Aorta (tissue), 5 donors: ENCODE data around the gene P3H2. TPM values are rescaled to one million over a fixed set of nuclear protein-coding genes. Genes with fewer than 3 reads are reported as not detected.

Source experiments
- ATAC-seq: fragments of 200-7000 bp; cut with Tn5 transposase; one replicate; pipeline ENCODE4 v1.9.1; 2022; ENCODE audit warnings: moderate library complexity; ENCODE audit not compliant: low FRiP score
- DNase-seq, 2 donors: peaks; one replicate each; pipeline ENCODE4 v3.0.0-alpha.2; 2020
- H3K27ac ChIP-seq, 2 donors: one replicate each; pipeline ENCODE4 v1.5.1; 2013; ENCODE audit warnings: low read length in 2 of 2, mild to moderate bottlenecking in 2 of 2, moderate library complexity in 2 of 2, control low read depth in 1 of 2, inconsistent platforms in 1 of 2, low read depth in 1 of 2
- H3K27me3 ChIP-seq, 2 donors: one replicate each; pipeline ENCODE4 v1.6.1; 2013; ENCODE audit warnings: control low read depth in 1 of 2, low read length in 1 of 2, mild to moderate bottlenecking in 1 of 2, moderate library complexity in 1 of 2; ENCODE audit not compliant: insufficient read depth in 2 of 2, control insufficient read depth in 1 of 2
- H3K36me3 ChIP-seq, 2 donors: one replicate each; pipeline ENCODE4 v1.6.1; 2013; ENCODE audit warnings: control low read depth in 1 of 2, low read length in 1 of 2, mild to moderate bottlenecking in 1 of 2; ENCODE audit not compliant: insufficient read depth in 2 of 2, control insufficient read depth in 1 of 2
- H3K4me1 ChIP-seq, 2 donors: one replicate each; pipeline ENCODE4 v1.6.1; 2013; ENCODE audit warnings: low read length in 2 of 2, control low read depth in 1 of 2, mild to moderate bottlenecking in 1 of 2, moderate library complexity in 1 of 2; ENCODE audit not compliant: insufficient read depth in 2 of 2, control insufficient read depth in 1 of 2
- H3K4me3 ChIP-seq, 2 donors: one replicate each; pipeline ENCODE4 v1.5.1; 2013; ENCODE audit warnings: low read length in 2 of 2, control low read depth in 1 of 2, mild to moderate bottlenecking in 1 of 2
- H3K9me3 ChIP-seq: one replicate; pipeline ENCODE4 v1.6.1; 2013; ENCODE audit warnings: mild to moderate bottlenecking, low read length; ENCODE audit not compliant: control insufficient read depth
- WGBS, 2 donors: extraction: QIAGEN DNeasy Blood & Tissue Kit; methylation state at CpG; one replicate each; pipeline ENCODE4 v1.1.7; 2013; 5-methylcytosine and 5-hydroxymethylcytosine counted together
- intact Hi-C, 2 donors: fragments of 100-400 bp; cut with DNase I; formaldehyde crosslinking; loops; one replicate each; pipeline versions ENCODE4 v1.14.2 to v1.15.0; 2022
- polyA plus RNA-seq, 2 donors: library from polyadenylated mRNA; stranded (reverse); fragments of 200-250 nt; gene quantifications; one replicate each; pipeline ENCODE4 v1.2.3, GENCODE V29; 2013
- total RNA-seq, 2 donors: library from RNA; stranded (reverse); fragmentation: NEBNext Ultra II Directional; extraction: Animal tissue kit (Norgen Biotek cat#: 25700); gene quantifications; one replicate each; pipeline ENCODE4 v1.2.1, GENCODE V29; 2021
- donor health status: healthy with polysubstance abuse.
- donor health status: Bipolar disorder and iron deficiency.
- donor health status: DM: no; HTN: no; CAD: no.
- donor health status: DM: no; HTN: no; CAD: no.
- donor health status: DM: yes; HTN: yes; CAD: no.

The P3H2 gene
- total and polyA plus RNA-seq, 4 donors, result 6.1 to 25.8 (median 15.7) TPM

DNA sequence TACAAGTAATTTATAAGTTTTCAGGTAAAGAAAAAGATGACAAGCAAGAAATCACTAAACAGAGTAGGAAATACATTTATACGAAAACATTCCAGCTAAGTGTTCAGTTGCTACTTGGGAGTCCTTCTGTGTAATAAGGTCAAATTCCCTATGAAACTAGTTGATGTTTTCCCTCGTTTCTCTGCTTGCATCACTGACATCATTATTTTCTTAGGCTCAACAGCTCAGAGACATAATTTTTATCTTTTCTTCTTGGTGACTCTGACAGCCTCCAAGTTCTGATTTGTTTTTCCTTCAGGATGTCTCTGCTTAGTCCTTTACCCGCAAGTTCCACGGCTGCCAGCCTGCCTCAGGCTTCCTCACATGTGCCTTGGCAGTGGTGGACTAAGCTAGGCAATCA lies 173.6 kb downstream of the P3H2 start:
- intact Hi-C loops, result loop anchor here in 1 of 2 donors (5.0 kb wide), 1 partner anchor 675 kb away; no protein-coding TSS in a partner anchor
- no peak overlapping the region for H3K4me3 ChIP-seq
- DNase-seq (no peak), ATAC-seq (no peak)
- H3K27ac ChIP-seq, result no peak overlapping the region
- no peaks in the 10 kb centered on the region for H3K27me3 ChIP-seq
- no peaks in the 10 kb centered on the region for H3K9me3 ChIP-seq
- no peaks in the 10 kb centered on the region for H3K4me1 ChIP-seq
- WGBS, 2 donors, result 25 to 26% methylated on average over 4 of the region's 4 CpGs
- H3K36me3 ChIP-seq, result no peaks in the 10 kb centered on the region

DNA sequence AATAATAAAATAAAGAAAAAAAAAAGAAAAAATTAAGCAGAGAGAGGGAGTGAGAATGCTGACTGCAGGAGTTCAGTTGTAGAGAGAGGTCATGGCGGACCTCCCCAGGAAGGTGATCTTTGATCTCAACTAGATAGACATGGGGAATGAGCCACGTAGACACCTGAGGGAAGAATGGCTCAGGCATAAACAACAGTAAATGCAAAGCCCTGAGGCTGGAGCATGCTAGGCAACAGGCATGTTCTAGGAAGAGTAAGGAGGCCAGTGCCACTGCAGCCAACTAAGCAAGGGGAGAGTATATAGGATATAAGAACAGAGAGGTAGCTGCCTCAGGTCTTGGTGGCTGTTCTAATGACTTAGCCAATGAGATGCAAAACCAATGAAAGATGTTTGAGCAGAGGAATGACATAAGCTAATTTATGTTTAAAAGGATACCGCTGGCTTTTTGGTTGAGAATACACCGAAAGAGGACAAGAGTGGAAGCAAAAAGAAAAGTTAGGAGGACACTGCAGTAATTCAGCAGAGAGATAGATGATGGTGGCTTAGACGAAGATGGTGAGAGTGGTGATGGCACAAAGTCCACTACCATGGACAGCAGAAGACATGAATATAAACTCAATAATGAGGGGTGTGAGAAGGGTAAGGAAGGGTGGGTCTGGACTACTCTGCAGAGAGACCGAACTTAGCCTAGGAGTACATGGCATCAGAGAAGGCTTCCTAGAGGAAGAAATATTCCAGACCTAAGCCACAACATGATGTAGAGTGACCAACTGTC lies 174.6 kb downstream of the P3H2 start:
- ATAC-seq (no peak), DNase-seq (no peak)
- intact Hi-C loops, result loop anchor here in 1 of 2 donors (5.0 kb wide), 1 partner anchor 674 kb away; no protein-coding TSS in a partner anchor
- Histone ChIP-seq H3K9me3 (no peaks in the 10 kb centered on the region), H3K36me3 (no peaks in the 10 kb centered on the region), H3K27me3 (no peaks in the 10 kb centered on the region), H3K27ac (no peak overlapping the region), H3K4me3 (no peak overlapping the region), H3K4me1 (no peaks in the 10 kb centered on the region)
- WGBS, 2 donors, result 98% methylated on average over 6 of the region's 6 CpGs

DNA sequence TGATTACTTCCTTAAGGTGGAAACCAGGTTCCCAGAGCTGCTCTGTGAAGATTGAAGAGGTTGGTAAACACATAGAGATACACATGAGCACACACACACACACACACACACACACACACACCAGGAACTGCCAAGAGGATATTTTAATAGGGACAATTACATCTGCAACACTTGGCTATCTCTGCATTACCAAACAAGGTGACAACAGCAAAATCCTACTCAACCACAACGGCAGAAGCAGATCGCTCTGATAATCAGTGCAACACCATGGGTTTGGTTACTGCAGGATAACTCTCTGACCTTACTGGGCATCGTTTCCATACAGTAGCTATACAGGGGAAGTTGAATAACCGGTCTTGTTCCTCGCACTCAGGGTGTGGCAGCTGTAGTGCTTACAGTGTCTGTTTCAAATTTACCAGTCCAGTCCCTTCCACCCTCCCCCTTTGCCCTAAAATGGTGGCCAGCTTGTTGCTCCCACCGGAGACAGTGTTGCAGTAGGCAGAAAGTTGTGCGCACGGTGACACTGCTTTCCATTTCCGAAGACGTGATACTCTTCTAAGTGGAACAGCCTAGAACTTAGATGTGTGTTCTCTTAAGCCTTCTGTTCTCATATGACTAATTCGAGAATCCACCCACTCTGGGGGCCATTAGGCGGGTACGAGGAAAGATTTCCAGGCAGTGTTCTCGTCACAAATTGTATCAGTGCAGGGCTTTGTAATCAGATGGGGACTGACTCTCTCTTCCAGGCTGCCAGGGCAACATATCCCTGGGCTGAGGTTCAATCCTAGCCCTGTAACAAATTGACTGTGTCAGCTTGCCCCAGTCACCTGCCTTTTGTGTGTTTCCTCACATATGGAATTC lies 176.2 kb downstream of the P3H2 start:
- ATAC-seq (no peak), DNase-seq (no peak)
- Histone ChIP-seq H3K36me3 (no peaks in the 10 kb centered on the region), H3K27me3 (no peaks in the 10 kb centered on the region), H3K4me1 (no peaks in the 10 kb centered on the region), H3K4me3 (no peak overlapping the region), H3K9me3 (no peaks in the 10 kb centered on the region), H3K27ac (no peak overlapping the region)
- 91 to 94% methylated on average over 14 of the region's 14 CpGs for WGBS, 2 donors
- intact Hi-C loops, result loop anchor here in 1 of 2 donors (5.0 kb wide), 1 partner anchor 672 kb away; no protein-coding TSS in a partner anchor

DNA sequence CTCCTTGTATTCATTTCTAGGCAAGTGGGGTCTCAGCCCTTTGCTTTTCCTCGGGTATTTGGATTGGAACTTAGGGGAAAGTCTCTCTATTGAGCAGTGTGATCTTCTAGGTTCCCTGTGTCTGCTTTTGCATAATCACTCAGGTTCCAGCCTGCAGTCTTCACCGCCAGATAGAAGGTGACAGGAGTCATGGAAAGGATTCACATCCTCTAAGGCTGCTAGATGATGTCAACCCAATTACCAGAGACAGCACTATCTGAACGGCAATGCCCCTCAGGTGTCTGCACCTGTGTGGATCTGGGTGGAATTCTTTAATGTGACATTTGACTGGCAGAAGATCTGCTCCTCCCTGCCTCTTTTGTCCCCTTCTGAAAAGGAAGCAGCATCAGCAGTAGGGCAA lies 177.7 kb downstream of the P3H2 start:
- intact Hi-C loops, result no loop called here
- Histone ChIP-seq H3K4me1 (no peaks in the 10 kb centered on the region), H3K27me3 (no peaks in the 10 kb centered on the region), H3K36me3 (no peaks in the 10 kb centered on the region), H3K9me3 (no peaks in the 10 kb centered on the region), H3K27ac (no peak overlapping the region), H3K4me3 (no peak overlapping the region)
- no peak for ATAC-seq
- DNase-seq, result no peak
- WGBS, 2 donors, result 93 to 97% methylated on average over 3 of the region's 3 CpGs

DNA sequence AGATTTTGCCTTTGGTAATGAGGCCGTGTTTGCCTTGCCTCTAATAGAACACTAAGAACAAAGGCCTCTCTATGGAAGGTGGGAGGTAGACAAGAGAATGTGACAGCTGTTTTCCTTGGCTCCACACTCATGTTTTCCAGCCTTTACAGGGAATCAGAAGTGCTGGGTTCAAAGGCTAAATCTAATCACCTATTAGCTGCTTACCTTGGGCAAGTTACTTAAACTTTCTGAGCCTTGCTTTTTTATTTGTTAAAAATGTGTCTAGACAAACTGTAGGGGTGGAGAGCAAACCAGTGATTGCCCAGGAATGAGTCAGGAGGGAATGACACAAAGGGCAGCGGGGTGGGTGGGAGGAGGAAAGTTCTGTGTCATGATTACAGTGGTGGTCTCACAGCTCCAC lies 179.0 kb downstream of the P3H2 start:
- DNase-seq, result no peak
- H3K4me3 ChIP-seq, result no peak overlapping the region
- ATAC-seq, result no peak
- no peaks in the 10 kb centered on the region for H3K4me1 ChIP-seq
- 79 to 83% methylated on average over 2 of the region's 2 CpGs for WGBS, 2 donors
- no peaks in the 10 kb centered on the region for H3K9me3 ChIP-seq
- intact Hi-C loops, result no loop called here
- H3K27ac ChIP-seq, result no peak overlapping the region
- no peaks in the 10 kb centered on the region for H3K36me3 ChIP-seq
- no peaks in the 10 kb centered on the region for H3K27me3 ChIP-seq

DNA sequence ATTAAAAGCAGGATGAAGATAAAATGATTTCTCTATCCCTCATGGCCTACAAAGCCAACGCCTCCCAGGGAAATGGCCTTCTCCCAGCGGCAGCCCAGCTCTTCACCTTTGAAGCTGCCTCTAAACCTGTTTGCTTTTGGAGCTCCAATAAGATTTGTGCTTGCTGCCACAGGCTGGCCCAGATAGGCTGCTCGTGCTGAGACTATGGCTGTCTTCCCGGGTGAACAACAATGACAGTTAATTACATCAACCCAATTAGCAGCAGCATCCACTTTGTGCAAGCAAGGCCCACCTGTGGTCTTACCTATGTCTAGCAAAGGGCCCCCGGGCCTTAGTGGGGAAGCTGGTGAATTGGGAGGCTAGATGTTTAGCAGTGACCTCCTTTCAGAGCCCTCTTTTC lies 179.6 kb downstream of the P3H2 start:
- H3K4me3 ChIP-seq, result no peak overlapping the region
- no peaks in the 10 kb centered on the region for H3K9me3 ChIP-seq
- no peaks in the 10 kb centered on the region for H3K36me3 ChIP-seq
- no peak overlapping the region for H3K27ac ChIP-seq
- ATAC-seq (no peak), DNase-seq (no peak)
- 90 to 95% methylated on average over 5 of the region's 5 CpGs for WGBS, 2 donors
- intact Hi-C loops, result no loop called here
- H3K27me3 ChIP-seq, result no peaks in the 10 kb centered on the region
- no peaks in the 10 kb centered on the region for H3K4me1 ChIP-seq

DNA sequence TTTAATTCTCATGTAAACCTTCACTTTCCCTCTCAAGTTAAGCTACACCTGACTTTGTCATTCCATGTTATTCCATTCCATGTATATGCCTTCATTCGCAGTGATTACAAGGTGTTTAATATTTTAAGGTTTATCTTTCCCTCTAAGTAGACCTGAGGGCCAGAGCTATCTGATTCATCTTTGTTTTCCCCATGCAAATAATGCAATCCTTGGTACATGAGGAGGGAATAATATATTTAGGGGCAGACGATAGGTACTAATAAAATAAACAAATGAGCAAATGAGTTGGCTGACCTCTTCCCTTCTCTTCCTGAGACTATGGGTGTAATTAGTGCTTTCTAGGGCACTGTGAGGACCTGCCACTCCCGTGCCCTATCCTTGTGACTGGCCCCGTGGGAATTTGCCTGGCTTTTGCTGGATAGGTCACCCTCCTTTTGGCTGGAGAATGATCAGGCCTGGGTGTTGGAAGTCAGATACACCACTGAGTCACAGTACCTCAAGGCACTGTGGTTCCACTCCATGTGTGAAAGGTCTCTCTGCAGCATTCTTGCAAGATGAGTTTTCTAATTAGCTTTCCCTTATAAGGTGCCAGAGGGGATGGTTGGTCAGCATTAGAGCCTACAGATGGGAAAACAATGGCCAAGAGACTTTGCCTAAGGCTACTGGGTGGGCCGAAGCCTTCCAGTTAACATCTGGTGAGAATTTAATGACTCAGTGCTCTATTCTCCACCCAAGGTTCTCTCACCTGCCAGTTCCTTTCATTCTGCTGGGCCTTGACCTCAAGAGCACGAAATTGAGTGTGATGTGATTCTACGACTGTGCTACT lies 183.2 kb downstream of the P3H2 start:
- Histone ChIP-seq H3K27me3 (no peaks in the 10 kb centered on the region), H3K36me3 (no peaks in the 10 kb centered on the region), H3K27ac (no peak overlapping the region), H3K4me3 (no peak overlapping the region), H3K4me1 (no peaks in the 10 kb centered on the region), H3K9me3 (no peaks in the 10 kb centered on the region)
- intact Hi-C loops, result no loop called here
- ATAC-seq, result no peak
- WGBS, 2 donors, result 75 to 79% methylated on average over 7 of the region's 7 CpGs
- DNase-seq, result no peak

DNA sequence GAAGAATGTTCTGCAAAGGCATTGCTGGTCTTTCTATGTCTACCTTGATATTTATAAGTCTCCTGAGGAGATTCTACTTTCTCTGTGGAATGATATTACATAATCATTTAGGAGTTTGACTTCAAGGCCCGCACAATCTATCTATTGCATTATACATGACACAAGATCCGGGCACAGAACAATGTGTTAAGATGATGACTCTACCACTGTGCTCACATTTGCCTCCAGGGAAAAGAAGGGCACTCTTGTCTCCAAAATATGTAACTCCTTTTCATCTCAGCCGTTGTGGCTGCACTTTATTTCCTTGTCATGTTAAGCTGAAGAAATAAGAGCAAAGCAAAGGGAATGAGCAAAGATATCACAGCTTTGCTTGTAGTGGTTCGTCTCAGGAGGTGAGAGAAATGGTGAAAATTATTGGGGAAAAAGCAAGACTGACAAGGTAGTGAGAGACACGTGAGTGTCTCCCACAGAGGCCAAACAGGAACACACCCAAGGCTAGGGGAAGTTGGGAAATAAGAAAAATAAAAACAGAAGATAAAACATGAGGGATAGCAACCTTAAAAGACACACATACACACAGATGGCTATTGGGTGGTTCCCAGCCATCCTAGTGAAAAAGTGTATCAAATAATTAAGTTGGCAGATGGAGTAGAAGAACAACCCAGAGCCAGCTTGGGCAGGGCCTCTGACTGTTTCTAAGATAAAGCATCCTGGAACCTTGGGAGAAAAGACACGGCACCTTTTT lies 184.3 kb downstream of the P3H2 start:
- intact Hi-C loops, result no loop called here
- WGBS, 2 donors, result 71 to 75% methylated on average over 6 of the region's 6 CpGs
- no peak for DNase-seq
- H3K27me3 ChIP-seq, result no peaks in the 10 kb centered on the region
- H3K9me3 ChIP-seq, result no peaks in the 10 kb centered on the region
- ATAC-seq, result no peak
- no peaks in the 10 kb centered on the region for H3K36me3 ChIP-seq
- no peak overlapping the region for H3K27ac ChIP-seq
- H3K4me1 ChIP-seq, result no peaks in the 10 kb centered on the region
- no peak overlapping the region for H3K4me3 ChIP-seq
